Fibroblast of skin of left biceps (primary cell): ENCODE measurements around the gene CIPC.

Source experiments
- DNase-seq, 2 experiments: peaks; one replicate each; pipeline ENCODE4 v3.0.0-alpha.2; 2013; ENCODE audit warnings: low read depth in 2 of 2

Gene CIPC

GRCh38 chr14:77097700-77098528 is at the start of gene CIPC:
Gene CIPC (plus strand): TSS chr14:77098258. CDS start chr14:77105709, 7,451 bp downstream.
- peak; percentile 97 to 98 for DNase-seq

GRCh38 chr14:77051116-77051515 is 46.9 kb upstream of the CIPC start:
- no peak for DNase-seq

- DNase-seq = no peak
Observed at GRCh38 chr14:77052281-77053044, 45.6 kb upstream of the CIPC start.

- no peak for DNase-seq
Observed at GRCh38 chr14:77053046-77053841, 44.8 kb upstream of the CIPC start.

GRCh38 chr14:77055306-77055705 is 42.8 kb upstream of the CIPC start:
- no peak for DNase-seq

- DNase-seq = no peak
Observed at GRCh38 chr14:77055981-77056380, 42.1 kb upstream of the CIPC start.

- DNase-seq = no peak
Observed at GRCh38 chr14:77058117-77058516, 39.9 kb upstream of the CIPC start.

GRCh38 chr14:77058785-77059184 is 39.3 kb upstream of the CIPC start:
- DNase-seq = no peak

GRCh38 chr14:77059276-77059915 is 38.7 kb upstream of the CIPC start:
- peak; percentile 66 to 73 for DNase-seq

- no peak for DNase-seq
Observed at GRCh38 chr14:77061630-77062257, 36.3 kb upstream of the CIPC start.

GRCh38 chr14:77062261-77062660 is 35.8 kb upstream of the CIPC start:
- no peak for DNase-seq

GRCh38 chr14:77063571-77064171 is 34.4 kb upstream of the CIPC start:
- no peak for DNase-seq

GRCh38 chr14:77064521-77065178 is 33.4 kb upstream of the CIPC start:
- DNase-seq = no peak

- DNase-seq = no peak
Observed at GRCh38 chr14:77065851-77066577, 32.0 kb upstream of the CIPC start.

- no peak for DNase-seq
Observed at GRCh38 chr14:77066578-77067172, 31.4 kb upstream of the CIPC start.

GRCh38 chr14:77067632-77068516 is 30.2 kb upstream of the CIPC start:
- DNase-seq = no peak

GRCh38 chr14:77068517-77069200 is 29.4 kb upstream of the CIPC start:
- DNase-seq = no peak

GRCh38 chr14:77069551-77069950 is 28.5 kb upstream of the CIPC start:
- no peak for DNase-seq
